DMS53 treated with DMSO at 0.1 percent for 48 hours (cell line): ENCODE measurements around the gene POU3F1.

Source experiments
- DNase-seq: peaks from one replicate; lab custom pipeline; 2025; ENCODE audit not compliant: unreplicated experiment; lab: John Stamatoyannopoulos, UW

POU3F1 gene

DNA sequence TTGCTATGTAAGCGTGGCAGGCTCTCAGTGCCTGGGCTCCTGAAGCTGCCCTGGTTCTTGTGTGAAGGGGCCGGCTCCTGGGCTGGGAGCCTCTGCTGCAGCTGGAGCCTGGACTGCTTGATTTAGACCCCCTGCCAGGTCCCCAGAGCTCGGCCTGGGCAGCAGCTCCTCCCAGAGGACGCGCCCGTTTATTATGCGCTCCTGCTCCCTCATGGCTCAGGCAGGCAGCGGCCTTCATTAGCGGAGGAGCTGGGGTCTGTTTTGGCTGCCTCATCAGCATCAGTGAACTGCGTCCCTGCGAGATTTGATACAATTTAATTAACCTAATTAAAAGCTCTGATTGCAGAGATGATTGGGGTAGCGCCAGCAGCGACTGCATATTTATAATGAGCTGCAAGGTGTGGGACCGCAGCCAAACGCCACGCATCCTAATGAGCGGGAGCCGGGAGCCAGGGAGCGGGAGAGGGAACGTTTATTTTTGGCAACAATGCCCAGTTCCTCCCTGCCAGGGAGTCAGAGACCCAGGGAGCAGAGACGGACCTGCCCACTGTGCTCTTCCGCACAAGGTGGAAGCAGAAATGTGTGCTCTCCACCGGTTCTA is 17.4 kb downstream of the POU3F1 start:
- no peak for DNase-seq

DNA sequence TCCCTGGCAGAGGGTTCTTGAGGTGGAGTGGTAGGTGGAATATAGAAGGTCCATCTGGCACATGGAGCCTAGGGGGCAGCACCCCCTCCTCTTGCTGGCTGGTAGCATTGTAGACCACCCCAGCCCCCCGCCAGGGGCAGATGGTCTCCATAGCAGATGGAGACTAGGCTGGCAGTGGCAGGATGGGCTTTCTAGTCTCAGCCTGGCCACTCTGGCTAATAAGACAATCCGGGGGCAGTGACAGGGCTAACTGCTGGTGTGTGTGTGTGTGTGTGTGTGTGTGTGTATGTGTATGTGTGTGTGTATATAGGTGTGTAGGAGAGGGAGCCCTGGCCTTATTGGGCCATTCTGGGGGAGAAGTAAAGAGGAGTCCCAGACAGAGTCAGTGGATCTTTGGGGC is 17.9 kb downstream of the POU3F1 start:
- no peak for DNase-seq

DNA sequence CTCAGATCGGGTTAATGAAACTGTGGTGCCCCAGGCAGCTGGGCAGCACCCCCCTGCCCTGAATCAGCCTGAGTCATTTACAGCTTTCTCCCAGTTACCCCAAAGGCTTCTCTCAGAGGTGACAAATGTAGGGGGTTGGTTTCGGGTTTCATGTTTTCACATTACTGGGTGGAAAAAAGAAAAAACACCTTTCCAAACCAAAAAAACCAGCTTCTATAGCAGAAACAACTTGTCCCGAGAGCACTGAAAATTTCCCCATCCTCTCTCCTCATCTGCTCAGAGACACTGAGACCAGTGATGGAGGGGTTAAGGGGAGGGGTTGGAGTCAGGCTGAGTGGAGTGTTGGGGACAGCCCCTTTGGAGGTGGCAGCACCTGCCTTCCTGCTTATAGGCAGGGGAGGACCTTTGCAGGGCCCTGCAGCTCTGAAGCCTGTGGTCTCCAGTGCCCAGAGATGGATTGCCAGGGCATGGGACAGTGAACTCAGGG is 18.4 kb downstream of the POU3F1 start:
- no peak for DNase-seq

- DNase-seq = no peak
Observed at GRCh38 chr1:38027201-38028104, 19.1 kb downstream of the POU3F1 start.

GRCh38 chr1:38026592-38027200 is 19.9 kb downstream of the POU3F1 start:
- DNase-seq = peak; percentile 30

- DNase-seq = no peak
Observed at GRCh38 chr1:38025664-38026063, 20.9 kb downstream of the POU3F1 start.

DNA sequence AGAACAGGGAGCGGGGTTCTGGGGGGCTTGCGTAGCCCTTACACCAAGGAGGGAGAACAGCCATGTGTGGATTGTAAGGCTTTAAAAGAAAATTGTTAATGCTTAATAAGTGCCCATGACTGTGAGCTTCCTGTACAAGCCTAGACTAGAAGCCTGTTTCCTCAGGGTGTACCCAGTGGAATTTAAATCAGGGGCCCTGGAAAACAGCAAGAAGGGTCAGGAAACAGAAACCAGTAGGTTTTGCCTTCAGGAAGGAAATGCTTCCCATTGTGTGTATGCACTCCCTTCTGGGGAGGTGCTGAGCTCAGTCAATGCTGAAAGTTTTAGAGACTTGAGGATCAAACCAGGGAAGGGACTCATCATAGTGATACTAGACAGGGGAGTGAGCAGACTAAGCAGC is 21.4 kb downstream of the POU3F1 start:
- no peak for DNase-seq

GRCh38 chr1:38022810-38023209 is 23.8 kb downstream of the POU3F1 start:
- DNase-seq = no peak

DNA sequence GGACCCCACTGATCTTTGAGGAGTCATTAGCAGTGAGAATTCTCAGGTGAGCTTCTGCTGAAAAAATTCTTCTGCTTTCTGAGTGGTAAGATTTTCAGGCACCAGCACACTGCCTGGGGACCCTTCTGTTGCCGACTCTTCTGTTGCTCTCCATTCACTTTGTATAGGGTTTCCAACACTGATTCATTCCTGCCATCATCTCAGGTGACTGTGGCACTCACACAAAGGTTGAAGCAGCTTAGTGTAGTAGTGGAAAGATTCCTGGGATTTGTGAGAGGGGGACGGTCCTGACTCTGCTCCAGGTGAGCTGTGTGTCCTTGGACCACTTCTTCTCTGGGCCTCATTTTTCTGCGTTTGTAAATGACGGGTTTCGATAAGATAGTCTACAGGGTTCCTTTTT is 24.6 kb downstream of the POU3F1 start:
- DNase-seq = no peak

- DNase-seq = no peak
Observed at GRCh38 chr1:38020396-38020795, 26.2 kb downstream of the POU3F1 start.

DNA sequence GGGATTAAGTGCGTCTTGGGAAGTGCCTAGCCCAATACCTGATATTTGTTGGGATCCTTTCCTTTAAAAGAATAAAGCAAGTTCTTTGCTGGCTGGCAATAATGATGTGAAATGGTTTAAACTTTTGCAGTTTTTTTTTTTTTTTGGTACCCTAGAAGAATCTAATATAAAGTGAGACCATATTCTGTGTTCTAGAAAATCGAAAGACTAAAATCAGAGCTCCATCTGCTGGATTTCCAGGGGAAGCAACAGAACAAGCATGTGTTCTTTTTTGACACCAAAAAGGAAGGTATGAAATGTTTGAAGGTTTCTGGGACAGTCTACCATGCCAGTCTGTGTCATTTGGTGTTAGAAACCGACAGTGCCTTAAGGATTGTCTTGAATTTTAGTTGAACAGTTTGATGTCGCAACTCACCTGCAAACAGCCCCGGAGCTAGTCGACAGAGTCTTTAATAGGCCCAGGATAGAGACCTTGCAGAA is 27.7 kb downstream of the POU3F1 start:
- DNase-seq = peak; percentile 44

- no peak for DNase-seq
Observed at GRCh38 chr1:38015978-38016725, 30.4 kb downstream of the POU3F1 start.

DNA sequence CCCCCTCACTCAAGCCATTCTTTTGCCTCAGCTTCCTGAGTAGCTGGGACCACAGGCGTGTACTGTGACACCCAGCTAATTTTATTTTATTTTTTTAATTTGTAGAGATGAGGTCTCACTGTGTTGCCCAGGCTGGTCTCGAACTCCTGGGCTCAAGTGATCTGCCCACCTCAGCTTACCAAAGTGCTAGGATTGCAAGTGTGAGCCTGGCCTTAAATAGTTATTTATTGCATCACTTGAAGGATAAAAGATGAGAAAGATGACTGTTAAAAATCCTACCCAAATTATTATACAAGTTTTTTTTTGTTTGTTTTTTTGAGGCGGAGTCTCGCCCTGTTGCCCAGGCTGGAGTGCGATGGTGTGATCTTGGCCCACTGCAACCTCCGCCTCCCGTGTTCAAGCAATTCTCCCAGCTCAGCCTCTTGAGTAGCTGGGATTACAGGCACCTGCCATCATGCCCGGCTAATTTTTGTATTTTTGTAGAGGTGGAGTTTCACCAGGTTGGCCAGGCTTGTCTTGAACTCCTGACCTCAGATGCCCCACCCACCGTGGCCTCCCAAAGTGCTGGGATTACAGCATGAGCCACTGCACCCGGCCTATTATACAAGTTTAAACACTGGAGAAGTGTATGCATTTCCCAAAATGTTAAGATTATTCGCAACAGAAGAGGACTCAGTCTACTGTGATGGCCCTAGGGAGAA is 31.7 kb downstream of the POU3F1 start:
- DNase-seq = no peak

DNA sequence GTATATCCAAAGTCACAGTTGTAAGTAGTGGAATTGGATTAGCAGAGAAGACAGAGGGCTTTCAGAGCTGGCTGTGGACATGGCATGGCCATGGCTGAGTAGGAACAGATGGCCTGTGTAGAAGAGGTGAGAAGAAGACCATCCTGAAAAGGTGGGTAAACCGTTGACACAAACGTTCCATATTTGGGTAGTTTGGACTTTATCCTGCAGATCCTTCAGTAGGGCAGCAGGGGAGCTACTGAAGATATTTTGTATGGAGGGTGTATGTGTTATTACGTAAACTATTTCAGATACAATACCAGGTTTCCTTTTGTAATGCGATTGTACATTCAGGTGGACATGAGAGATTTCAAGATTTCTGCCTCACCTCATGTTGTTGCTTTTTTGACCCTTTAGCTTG is 32.4 kb downstream of the POU3F1 start:
- DNase-seq = no peak

GRCh38 chr1:38013227-38013622 is 33.4 kb downstream of the POU3F1 start:
- no peak for DNase-seq

DNA sequence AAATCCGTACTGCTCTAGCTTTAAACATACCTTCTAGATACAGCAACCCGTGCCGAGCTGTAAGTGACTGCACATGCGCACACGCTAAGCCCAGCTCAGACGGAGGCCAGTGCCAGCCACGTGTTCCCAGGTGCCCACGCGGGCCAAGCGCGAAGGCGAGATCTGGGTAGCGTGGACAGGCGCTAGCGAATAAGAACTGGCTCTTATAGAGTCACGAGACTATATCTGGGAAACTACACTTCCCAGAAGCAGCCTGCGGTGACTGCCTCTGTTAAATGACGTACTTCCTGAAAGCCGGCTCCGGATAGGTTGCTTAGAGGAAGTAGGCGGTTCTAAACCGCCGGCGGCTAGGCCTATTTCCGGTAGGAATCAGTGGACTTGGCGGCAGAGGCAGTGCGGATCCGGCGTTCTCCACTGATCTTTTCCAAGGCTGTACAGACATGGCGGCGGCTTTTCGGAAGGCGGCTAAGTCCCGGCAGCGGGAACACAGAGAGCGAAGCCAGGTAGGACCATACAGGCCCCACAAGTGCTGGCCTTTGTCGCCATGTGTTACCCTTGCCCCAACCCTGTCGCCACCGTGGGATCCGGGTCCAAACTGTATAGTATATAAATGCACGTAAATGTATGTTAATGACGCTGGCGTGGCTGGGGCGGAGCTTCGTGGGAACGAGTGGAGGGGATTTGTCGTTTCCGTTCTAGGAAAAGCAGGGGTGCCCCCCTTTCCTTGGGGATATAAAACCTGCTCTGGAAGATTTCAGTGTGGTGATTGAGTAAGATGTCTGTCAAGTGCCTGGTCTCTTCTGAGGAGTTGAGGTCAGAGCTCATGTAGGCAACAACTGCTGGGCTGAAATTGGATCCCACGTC is 34.0 kb downstream of the POU3F1 start, which contains the start of gene UTP11:
TSS of gene UTP11 (plus strand) at position 372 of the 864 bp plus-strand sequence. CDS start at position 441, 69 bp downstream.
- peak; percentile 99 for DNase-seq

GRCh38 chr1:38009841-38010180 is 36.8 kb downstream of the POU3F1 start:
- DNase-seq = no peak

DNA sequence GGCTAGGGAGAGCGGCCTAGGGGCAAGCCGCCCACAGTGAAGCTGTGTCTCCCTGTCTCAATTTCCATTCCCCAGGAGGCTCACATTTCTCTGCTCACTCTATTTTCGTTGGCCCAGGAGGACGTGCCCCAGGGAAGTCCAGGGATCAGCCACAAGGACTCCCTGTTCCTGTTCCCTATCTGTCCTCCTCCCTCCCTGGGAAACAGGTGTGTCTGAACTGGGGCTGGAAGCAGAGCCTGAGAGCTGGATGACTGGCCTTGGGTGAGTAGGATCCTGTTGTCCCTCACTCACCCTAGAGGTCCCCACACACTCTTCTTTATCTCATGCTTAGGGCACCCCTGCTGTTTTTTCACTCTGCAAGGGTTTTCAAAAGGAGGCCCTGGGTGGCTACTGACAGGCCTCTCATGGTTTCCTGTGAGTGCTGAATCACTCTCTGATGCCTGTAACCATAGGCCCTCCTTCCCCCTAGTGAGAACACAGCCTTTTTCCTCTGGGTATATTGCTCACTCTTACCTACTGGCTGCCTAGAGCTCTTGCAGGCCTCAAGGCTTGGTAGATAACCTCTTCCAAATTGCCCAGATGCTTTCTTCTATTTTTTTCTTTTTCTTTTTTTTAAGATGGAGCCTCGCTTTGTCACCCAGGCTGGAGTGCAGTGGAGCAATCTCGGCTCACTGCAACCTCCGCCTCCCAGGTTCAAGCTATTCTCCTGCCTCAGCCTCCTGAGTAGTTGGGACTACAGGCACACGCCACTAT is 37.3 kb downstream of the POU3F1 start:
- DNase-seq = no peak
